MCF 10A (cell line): ENCODE measurements around the gene KCNJ5. TPM values are rescaled to one million over a fixed set of nuclear protein-coding genes. Genes with fewer than 3 reads are reported as not detected.

Source experiments
- BruUV-seq: library from RNA; stranded (reverse); fragments of 400-500 nt; replicated peaks from 2 replicates; lab custom pipeline; 2021; lab: Mats Ljungman, UMichigan
- CTCF ChIA-PET: fragments of 300-600 bp; sonication (Branson Sonifier 250); formaldehyde crosslinking; extraction: SDS; loops from one replicate; lab custom pipeline; 2021; ENCODE audit warnings: antibody characterized with exemption, inconsistent platforms; lab: Yijun Ruan, JAX
- POLR2A ChIA-PET: fragments of 300-600, 350-650 bp; sonication (Branson Sonifier 250); formaldehyde crosslinking; extraction: SDS; loops from one replicate; lab custom pipeline; 2020; ENCODE audit warnings: antibody characterized with exemption, inconsistent platforms; lab: Yijun Ruan, JAX
- DNase-seq: peaks from one replicate; pipeline ENCODE4 v3.0.0-alpha.2; 2018; ENCODE audit not compliant: unreplicated experiment
- H3K27ac Mint-ChIP-seq: one replicate; pipeline ENCODE4 v1.8.0; 2022; ENCODE audit warnings: mild to moderate bottlenecking, low read depth, mixed read lengths; ENCODE audit not compliant: unreplicated experiment
- H3K27me3 Mint-ChIP-seq: one replicate; pipeline ENCODE4 v1.8.0; 2022; ENCODE audit warnings: mixed read lengths; ENCODE audit not compliant: insufficient read depth, unreplicated experiment
- H3K36me3 Mint-ChIP-seq: one replicate; pipeline ENCODE4 v1.8.0; 2022; ENCODE audit warnings: mild to moderate bottlenecking, moderate library complexity, mixed read lengths; ENCODE audit not compliant: insufficient read depth, unreplicated experiment
- H3K4me1 Mint-ChIP-seq: one replicate; pipeline ENCODE4 v1.8.0; 2022; ENCODE audit warnings: mixed read lengths; ENCODE audit not compliant: insufficient read depth, unreplicated experiment
- H3K4me3 Mint-ChIP-seq: one replicate; pipeline ENCODE4 v1.8.0; 2022; ENCODE audit warnings: mild to moderate bottlenecking, moderate library complexity, mixed read lengths; ENCODE audit not compliant: unreplicated experiment
- H3K9me3 Mint-ChIP-seq: one replicate; pipeline ENCODE4 v1.8.0; 2022; ENCODE audit warnings: mixed read lengths; ENCODE audit not compliant: unreplicated experiment
- CTCF ChIP-seq: fragments of 200-600 bp; IDR thresholded peaks from one replicate; pipeline ENCODE4 v1.8.0; 2022; ENCODE audit warnings: antibody characterized with exemption, mild to moderate bottlenecking; ENCODE audit not compliant: unreplicated experiment
- intact Hi-C: fragments of 100-400 bp; cut with micrococcal nuclease; formaldehyde crosslinking; loops from 2 replicates; pipeline ENCODE4 v1.14.1; 2022
- total RNA-seq: library from RNA; stranded (reverse); gene quantifications from 2 replicates; pipeline ENCODE4 v1.2.3, GENCODE V29; 2022

Gene KCNJ5
- total RNA-seq, 1 experiment from 2014 or later: not detected

GRCh38 chr11:128868841-128869671 is 22.1 kb upstream of the KCNJ5 start:
- Mint-ChIP-seq H3K27ac (no peak overlapping the region), H3K4me3 (no peak overlapping the region), H3K4me1 (no peaks in the 10 kb centered on the region), H3K27me3 (peaks cover 1% of the 10 kb centered on the region), H3K36me3 (no peaks in the 10 kb centered on the region), H3K9me3 (no peaks in the 10 kb centered on the region)
- intact Hi-C loops: no loop called here
- DNase-seq: no peak
- no peak for TF ChIP-seq CTCF
- POLR2A ChIA-PET: interaction anchor here (0.6 to 1.2 kb wide), 2 partner anchors 38 to 136 kb away, joined by 3 to 4 read pairs; no protein-coding TSS in a partner anchor
- no TSS peak for BruUV-seq
- CTCF ChIA-PET: interaction anchor here (0.7 to 1.2 kb wide), 3 partner anchors 15 to 87 kb away, joined by 3 to 4 read pairs (median 3); no protein-coding TSS in a partner anchor

GRCh38 chr11:128871168-128871610 is 20.0 kb upstream of the KCNJ5 start:
- peaks cover 12% of the 10 kb centered on the region for H3K27me3 Mint-ChIP-seq
- DNase-seq: no peak

GRCh38 chr11:128872094-128872493 is 19.1 kb upstream of the KCNJ5 start:
- no peak overlapping the region for H3K4me3 Mint-ChIP-seq
- no peaks in the 10 kb centered on the region for H3K4me1 Mint-ChIP-seq
- H3K36me3 Mint-ChIP-seq: no peaks in the 10 kb centered on the region
- H3K27me3 Mint-ChIP-seq: peaks cover 12% of the 10 kb centered on the region
- no peak overlapping the region for H3K27ac Mint-ChIP-seq
- BruUV-seq: no TSS peak
- DNase-seq: no peak
- POLR2A ChIA-PET: no interaction called here
- no peaks in the 10 kb centered on the region for H3K9me3 Mint-ChIP-seq
- intact Hi-C loops: no loop called here
- no peak for TF ChIP-seq CTCF
- CTCF ChIA-PET: interaction anchor here (0.9 kb wide), 1 partner anchor 13 kb away, joined by 4 read pairs; no protein-coding TSS in a partner anchor

More at GRCh38 chr11:128871168-128871610, 20.0 kb upstream of the KCNJ5 start:
- Mint-ChIP-seq H3K9me3 (no peaks in the 10 kb centered on the region), H3K4me1 (no peaks in the 10 kb centered on the region), H3K4me3 (no peak overlapping the region), H3K27ac (no peak overlapping the region), H3K36me3 (no peaks in the 10 kb centered on the region)
- intact Hi-C loops: no loop called here
- ChIA-PET POLR2A (no interaction called here), CTCF (no interaction called here)
- no TSS peak for BruUV-seq
- TF ChIP-seq CTCF: no peak

GRCh38 chr11:128872594-128872993 is 18.6 kb upstream of the KCNJ5 start:
- no peak for TF ChIP-seq CTCF
- intact Hi-C loops: no loop called here
- H3K9me3 Mint-ChIP-seq: no peaks in the 10 kb centered on the region
- no peak overlapping the region for H3K27ac Mint-ChIP-seq
- peaks cover 12% of the 10 kb centered on the region for H3K27me3 Mint-ChIP-seq
- no peaks in the 10 kb centered on the region for H3K4me1 Mint-ChIP-seq
- ChIA-PET CTCF (interaction anchor here (0.6 to 0.9 kb wide), 2 partner anchors 13 to 620 kb away, joined by 3 to 4 read pairs; no protein-coding TSS in a partner anchor), POLR2A (no interaction called here)
- BruUV-seq: no TSS peak
- H3K36me3 Mint-ChIP-seq: no peaks in the 10 kb centered on the region
- no peak overlapping the region for H3K4me3 Mint-ChIP-seq
- DNase-seq: no peak
